ENCODE data around the gene NFIC. TPM values are rescaled to one million over a fixed set of nuclear protein-coding genes. Genes with fewer than 3 reads are reported as not detected.

Gene NFIC
- total RNA-seq, 1 experiment from 2014 or later = 85.5 TPM

DNA sequence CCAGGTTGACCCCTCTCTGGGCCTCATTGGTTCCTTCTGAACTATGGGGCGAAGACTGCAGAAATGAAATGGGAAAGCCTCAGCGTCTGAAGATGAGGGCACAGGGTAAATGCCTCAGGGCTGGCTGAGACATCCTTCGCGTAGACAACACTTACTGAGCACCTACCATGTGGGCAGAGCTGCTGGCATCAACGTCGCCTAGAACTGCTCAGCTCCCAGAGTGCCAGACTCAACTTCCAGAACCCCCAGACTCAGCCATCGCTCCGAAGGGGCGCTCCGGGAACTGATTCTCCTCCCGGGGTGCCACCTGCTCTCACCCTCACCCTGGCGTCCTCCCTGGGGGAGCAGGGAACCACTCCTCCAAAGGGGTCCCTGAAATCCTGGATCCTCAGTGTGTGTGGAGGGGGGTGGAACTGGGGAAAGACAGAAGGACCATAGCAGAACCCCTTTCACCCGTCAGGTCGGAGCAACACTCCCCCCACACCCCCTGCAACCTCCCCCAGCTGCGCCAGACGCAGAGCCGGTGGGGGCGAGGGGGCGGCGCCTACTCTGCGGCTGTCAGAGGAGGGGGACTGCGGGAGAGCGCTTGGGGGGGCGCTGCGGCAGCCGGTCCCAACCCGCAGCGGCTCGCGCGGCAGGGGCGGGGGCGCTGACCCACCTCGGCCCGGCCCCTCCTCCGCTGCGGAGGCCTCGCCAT is 8.2 kb upstream of the NFIC start:
- Mint-ChIP-seq H3K27me3 (ENCODE audit: insufficient read depth, unreplicated experiment) (no peaks in the 10 kb centered on the region), H3K36me3 (ENCODE audit: insufficient read depth, unreplicated experiment) (peaks cover 6% of the 10 kb centered on the region), H3K27ac (ENCODE audit: low read depth, unreplicated experiment) (no peak overlapping the region), H3K4me1 (ENCODE audit: insufficient read depth, unreplicated experiment) (peaks cover 23% of the 10 kb centered on the region), H3K4me3 (ENCODE audit: unreplicated experiment) (peak overlapping the region; percentile 72), H3K9me3 (ENCODE audit: unreplicated experiment) (no peaks in the 10 kb centered on the region)
- CTCF ChIA-PET = no interaction called here
- DNase-seq (ENCODE audit: unreplicated experiment) = no peak
- TF ChIP-seq, protein P1, sequence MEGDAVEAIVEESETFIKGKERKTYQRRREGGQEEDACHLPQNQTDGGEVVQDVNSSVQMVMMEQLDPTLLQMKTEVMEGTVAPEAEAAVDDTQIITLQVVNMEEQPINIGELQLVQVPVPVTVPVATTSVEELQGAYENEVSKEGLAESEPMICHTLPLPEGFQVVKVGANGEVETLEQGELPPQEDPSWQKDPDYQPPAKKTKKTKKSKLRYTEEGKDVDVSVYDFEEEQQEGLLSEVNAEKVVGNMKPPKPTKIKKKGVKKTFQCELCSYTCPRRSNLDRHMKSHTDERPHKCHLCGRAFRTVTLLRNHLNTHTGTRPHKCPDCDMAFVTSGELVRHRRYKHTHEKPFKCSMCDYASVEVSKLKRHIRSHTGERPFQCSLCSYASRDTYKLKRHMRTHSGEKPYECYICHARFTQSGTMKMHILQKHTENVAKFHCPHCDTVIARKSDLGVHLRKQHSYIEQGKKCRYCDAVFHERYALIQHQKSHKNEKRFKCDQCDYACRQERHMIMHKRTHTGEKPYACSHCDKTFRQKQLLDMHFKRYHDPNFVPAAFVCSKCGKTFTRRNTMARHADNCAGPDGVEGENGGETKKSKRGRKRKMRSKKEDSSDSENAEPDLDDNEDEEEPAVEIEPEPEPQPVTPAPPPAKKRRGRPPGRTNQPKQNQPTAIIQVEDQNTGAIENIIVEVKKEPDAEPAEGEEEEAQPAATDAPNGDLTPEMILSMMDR (IDR thresholded peaks at IDR 0.05; ENCODE audit: unreplicated experiment) = no peak
- intact Hi-C loops (cut with micrococcal nuclease) = no loop called here
- BruUV-seq (replicated peaks) = no TSS peak
- POLR2A ChIA-PET = interaction anchor here (0.9 kb wide), 1 partner anchor 409 kb away, joined by 3 read pairs; no protein-coding TSS in a partner anchor

DNA sequence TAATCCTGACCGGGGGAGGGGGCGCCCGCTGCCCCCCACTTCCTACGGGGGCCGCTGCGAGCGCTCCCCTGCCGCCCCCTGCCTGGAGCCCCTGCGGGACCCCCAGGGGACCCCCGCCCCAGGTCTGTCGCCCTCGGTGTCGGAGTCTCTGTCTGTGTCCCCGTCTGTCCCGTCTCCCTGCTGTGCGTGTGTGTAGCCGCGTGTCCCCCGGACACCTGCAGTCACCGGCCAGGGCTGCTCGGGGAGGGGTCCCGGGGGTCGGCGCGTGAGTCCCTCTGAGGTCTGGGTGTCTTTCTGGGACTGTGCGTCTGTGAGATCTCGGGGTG is 7.7 kb upstream of the NFIC start:
- Mint-ChIP-seq H3K4me3 (ENCODE audit: unreplicated experiment) (peak overlapping the region; percentile 72), H3K4me1 (ENCODE audit: insufficient read depth, unreplicated experiment) (peaks cover 24% of the 10 kb centered on the region), H3K9me3 (ENCODE audit: unreplicated experiment) (no peaks in the 10 kb centered on the region), H3K36me3 (ENCODE audit: insufficient read depth, unreplicated experiment) (peaks cover 6% of the 10 kb centered on the region), H3K27ac (ENCODE audit: low read depth, unreplicated experiment) (no peak overlapping the region), H3K27me3 (ENCODE audit: insufficient read depth, unreplicated experiment) (no peaks in the 10 kb centered on the region)
- CTCF ChIA-PET = no interaction called here
- no TSS peak for BruUV-seq (replicated peaks)
- DNase-seq (ENCODE audit: unreplicated experiment) = no peak
- POLR2A ChIA-PET = no interaction called here
- TF ChIP-seq, protein P1 (IDR thresholded peaks at IDR 0.05; ENCODE audit: unreplicated experiment) = no peak
- intact Hi-C loops (cut with micrococcal nuclease) = no loop called here

DNA sequence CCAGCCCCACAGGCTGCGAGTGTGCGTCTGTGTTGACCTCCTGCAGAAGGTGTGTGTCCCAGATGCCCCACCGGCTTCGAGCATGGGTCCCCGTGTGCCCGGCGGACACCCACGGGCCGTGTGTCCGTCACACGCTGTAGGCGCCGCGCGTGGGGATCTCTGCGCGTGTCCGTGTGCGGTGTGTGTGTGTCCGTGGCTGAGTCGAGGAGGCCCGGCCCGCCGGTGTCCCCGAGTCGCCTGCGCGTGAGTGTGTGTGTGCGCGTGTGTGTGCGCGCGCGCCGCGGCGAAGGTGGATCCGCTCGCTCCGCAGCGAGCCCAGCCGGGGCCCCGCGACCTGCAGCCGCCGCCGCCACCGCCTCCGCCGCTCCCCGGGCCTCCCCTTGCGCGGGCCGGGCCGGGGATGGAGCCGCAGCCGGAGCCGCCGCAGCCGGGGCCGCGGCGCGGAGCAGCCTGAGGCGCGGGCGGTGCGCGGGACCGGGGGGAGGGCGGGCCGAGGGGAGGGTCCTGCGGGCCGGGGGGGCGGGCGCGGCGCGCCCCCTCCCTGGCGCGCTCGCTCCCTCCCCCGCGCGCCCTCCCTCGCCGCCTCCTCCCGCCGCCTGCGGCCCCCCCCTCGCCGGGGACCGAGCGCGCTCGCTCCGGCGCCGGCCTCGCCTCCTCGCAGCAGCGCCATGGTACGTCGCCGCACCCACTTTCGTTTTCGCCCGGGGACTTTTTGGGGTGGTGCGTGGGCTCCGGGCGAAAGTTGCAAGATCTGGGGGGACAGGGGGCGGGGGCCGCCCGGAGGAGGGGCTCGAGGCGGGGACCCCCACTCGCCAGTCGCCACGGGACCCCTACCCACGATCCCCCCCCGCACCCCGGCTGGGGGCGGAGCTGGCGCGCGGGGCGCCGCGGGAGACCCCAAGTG is 7.1 kb upstream of the NFIC start:
- TF ChIP-seq, protein P1 (IDR thresholded peaks at IDR 0.05; ENCODE audit: unreplicated experiment) = no peak
- peak; percentile 52 for DNase-seq (ENCODE audit: unreplicated experiment)
- no TSS peak for BruUV-seq (replicated peaks)
- intact Hi-C loops (cut with micrococcal nuclease) = no loop called here
- H3K27ac Mint-ChIP-seq (ENCODE audit: low read depth, unreplicated experiment) = no peak overlapping the region
- peak overlapping the region; percentile 72 for H3K4me3 Mint-ChIP-seq (ENCODE audit: unreplicated experiment)
- H3K9me3 Mint-ChIP-seq (ENCODE audit: unreplicated experiment) = no peaks in the 10 kb centered on the region
- H3K36me3 Mint-ChIP-seq (ENCODE audit: insufficient read depth, unreplicated experiment) = peaks cover 6% of the 10 kb centered on the region
- POLR2A ChIA-PET = interaction anchor here (0.7 to 1.0 kb wide), 3 partner anchors 9 to 29 kb away, joined by 3 to 5 read pairs (median 3); no protein-coding TSS in a partner anchor
- H3K4me1 Mint-ChIP-seq (ENCODE audit: insufficient read depth, unreplicated experiment) = peaks cover 28% of the 10 kb centered on the region
- no peaks in the 10 kb centered on the region for H3K27me3 Mint-ChIP-seq (ENCODE audit: insufficient read depth, unreplicated experiment)
- CTCF ChIA-PET = no interaction called here

DNA sequence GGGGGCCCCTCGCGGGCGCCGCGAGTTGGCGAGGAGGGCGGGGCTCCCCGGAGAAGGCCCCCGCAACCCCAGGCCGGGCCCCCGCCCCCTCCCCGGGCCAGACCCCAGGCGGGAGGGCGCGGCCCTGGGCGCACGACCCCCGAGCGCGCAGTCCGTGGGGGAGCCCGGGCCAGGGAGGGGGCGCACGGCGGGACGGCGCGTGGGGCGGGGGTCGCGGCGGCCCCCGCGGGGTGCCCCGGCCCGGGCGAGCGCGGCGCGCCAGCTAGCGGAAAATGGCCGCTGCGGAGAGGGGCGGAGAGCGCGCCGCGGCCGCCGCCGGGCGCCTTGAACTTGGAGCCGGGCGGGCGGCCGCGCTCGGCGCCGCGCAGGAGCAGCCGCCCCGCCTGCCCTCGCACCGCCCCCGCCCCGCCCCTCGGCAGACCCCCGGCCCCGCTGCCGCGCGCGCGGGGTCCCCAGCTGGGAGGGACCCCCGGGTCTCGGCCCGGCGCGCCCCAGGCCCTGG is 6.4 kb upstream of the NFIC start:
- H3K9me3 Mint-ChIP-seq (ENCODE audit: unreplicated experiment) = no peaks in the 10 kb centered on the region
- peak overlapping the region; percentile 81 for H3K4me3 Mint-ChIP-seq (ENCODE audit: unreplicated experiment)
- CTCF ChIA-PET = no interaction called here
- peaks cover 6% of the 10 kb centered on the region for H3K36me3 Mint-ChIP-seq (ENCODE audit: insufficient read depth, unreplicated experiment)
- no peak for DNase-seq (ENCODE audit: unreplicated experiment)
- TF ChIP-seq, protein P1 (IDR thresholded peaks at IDR 0.05; ENCODE audit: unreplicated experiment) = no peak
- no peaks in the 10 kb centered on the region for H3K27me3 Mint-ChIP-seq (ENCODE audit: insufficient read depth, unreplicated experiment)
- peaks cover 35% of the 10 kb centered on the region for H3K4me1 Mint-ChIP-seq (ENCODE audit: insufficient read depth, unreplicated experiment)
- POLR2A ChIA-PET = interaction anchor here (0.7 to 1.0 kb wide), 3 partner anchors 10 to 28 kb away, joined by 3 to 5 read pairs (median 3); no protein-coding TSS in a partner anchor
- no peak overlapping the region for H3K27ac Mint-ChIP-seq (ENCODE audit: low read depth, unreplicated experiment)
- no TSS peak for BruUV-seq (replicated peaks)
- intact Hi-C loops (cut with micrococcal nuclease) = no loop called here

Measured in MCF 10A (cell line).